ENCODE measurements around the gene IRF4. TPM values are rescaled to one million over a fixed set of nuclear protein-coding genes. Genes with fewer than 3 reads are reported as not detected.
"Not testable (repeated sequence)": the region's sequence is repeated elsewhere in the genome, so short reads cannot be mapped to it uniquely, and the experiment has no call there.

Gene IRF4
- total and polyA plus RNA-seq, 3 donors from 2014 or later = 1.8 to 7.4 (median 3.7) TPM

DNA sequence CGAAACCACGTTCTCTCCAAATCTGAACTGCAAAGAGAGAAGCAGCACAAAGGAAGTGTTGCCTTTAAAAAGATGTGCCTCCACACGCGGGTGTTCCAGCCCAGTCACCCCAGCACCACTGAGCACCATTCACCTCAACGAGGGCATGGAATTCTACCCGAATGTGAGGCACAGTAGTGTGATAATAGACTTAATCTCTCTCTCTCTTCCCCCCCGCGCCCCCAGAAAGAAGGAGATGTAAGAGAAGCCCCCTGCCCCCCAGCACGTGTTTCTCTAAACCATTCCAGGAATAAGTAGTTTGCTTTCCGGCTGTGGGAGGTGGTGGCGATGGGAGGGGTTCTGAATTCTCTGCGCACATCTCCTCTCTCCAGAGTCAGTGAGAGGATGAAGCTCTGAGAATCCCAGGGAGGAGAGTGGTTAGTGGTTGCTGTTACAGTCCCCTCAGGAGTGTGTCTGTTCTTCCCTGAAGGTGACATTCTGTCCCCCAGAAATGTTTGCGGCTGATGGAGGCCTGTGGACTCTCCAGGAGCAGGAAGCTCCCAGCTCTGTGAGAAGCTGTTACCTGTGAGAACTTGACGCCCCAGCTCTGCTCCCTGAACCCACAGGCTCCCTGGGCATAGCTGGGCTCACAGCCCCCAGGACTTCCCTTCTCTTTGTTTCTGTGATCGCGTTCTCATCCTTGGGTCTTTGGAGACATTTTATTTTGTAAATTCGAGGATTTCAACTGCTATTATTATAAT is 23.5 kb upstream of the IRF4 start:
- Histone ChIP-seq H3K4me1 (no peaks in the 10 kb centered on the region), H3K27ac (no peak overlapping the region), H3K4me3 (no peak overlapping the region), H3K27me3 (no peaks in the 10 kb centered on the region), H3K36me3 (ENCODE audit: low read depth, missing control alignments) (no peaks in the 10 kb centered on the region), H3K9me3 (no peaks in the 10 kb centered on the region)
- 68 to 70% methylated on average over 17 of the region's 17 CpGs for WGBS, 2 donors
- intact Hi-C loops (cut with DNase I; ENCODE audit: low total_unique reads) = no loop called here
- no peak for TF ChIP-seq POLR2A (IDR thresholded peaks at IDR 0.05)
- TF ChIP-seq, protein P1, sequence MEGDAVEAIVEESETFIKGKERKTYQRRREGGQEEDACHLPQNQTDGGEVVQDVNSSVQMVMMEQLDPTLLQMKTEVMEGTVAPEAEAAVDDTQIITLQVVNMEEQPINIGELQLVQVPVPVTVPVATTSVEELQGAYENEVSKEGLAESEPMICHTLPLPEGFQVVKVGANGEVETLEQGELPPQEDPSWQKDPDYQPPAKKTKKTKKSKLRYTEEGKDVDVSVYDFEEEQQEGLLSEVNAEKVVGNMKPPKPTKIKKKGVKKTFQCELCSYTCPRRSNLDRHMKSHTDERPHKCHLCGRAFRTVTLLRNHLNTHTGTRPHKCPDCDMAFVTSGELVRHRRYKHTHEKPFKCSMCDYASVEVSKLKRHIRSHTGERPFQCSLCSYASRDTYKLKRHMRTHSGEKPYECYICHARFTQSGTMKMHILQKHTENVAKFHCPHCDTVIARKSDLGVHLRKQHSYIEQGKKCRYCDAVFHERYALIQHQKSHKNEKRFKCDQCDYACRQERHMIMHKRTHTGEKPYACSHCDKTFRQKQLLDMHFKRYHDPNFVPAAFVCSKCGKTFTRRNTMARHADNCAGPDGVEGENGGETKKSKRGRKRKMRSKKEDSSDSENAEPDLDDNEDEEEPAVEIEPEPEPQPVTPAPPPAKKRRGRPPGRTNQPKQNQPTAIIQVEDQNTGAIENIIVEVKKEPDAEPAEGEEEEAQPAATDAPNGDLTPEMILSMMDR (IDR thresholded peaks at IDR 0.05) = no peak
- DNase-seq = no peak

GRCh38 chr6:369559-370431 is 21.8 kb upstream of the IRF4 start:
- H3K27ac ChIP-seq = no peak overlapping the region
- TF ChIP-seq, protein P1 (IDR thresholded peaks at IDR 0.05) = no peak
- TF ChIP-seq POLR2A (IDR thresholded peaks at IDR 0.05) = no peak
- DNase-seq = no peak
- no peaks in the 10 kb centered on the region for H3K27me3 ChIP-seq
- intact Hi-C loops (cut with DNase I; ENCODE audit: low total_unique reads) = no loop called here
- no peaks in the 10 kb centered on the region for H3K9me3 ChIP-seq
- no peaks in the 10 kb centered on the region for H3K36me3 ChIP-seq (ENCODE audit: low read depth, missing control alignments)
- H3K4me1 ChIP-seq = no peaks in the 10 kb centered on the region
- 85 to 88% methylated on average over 13 of the region's 13 CpGs for WGBS, 2 donors
- H3K4me3 ChIP-seq = no peak overlapping the region

DNA sequence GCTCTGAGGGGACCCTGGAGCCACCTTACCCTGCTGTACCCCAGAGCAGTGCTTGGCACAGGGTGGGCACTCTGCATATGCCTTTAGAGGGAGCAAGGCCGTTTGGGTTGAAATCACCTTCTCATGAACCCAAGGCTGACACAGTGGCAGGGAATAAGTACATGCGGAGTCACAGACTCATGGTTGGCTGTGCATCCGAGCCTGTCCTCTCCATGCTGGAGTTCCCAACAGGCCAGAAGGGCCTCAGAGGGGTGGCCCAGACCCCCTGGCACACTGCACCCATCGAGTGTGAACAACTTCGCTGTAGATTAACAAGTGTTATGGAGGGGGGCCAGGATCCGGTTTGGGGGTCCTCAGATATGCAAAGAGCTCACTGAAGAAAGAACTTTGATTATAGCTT is 21.0 kb upstream of the IRF4 start:
- H3K4me1 ChIP-seq = no peaks in the 10 kb centered on the region
- no peaks in the 10 kb centered on the region for H3K9me3 ChIP-seq
- H3K36me3 ChIP-seq (ENCODE audit: low read depth, missing control alignments) = no peaks in the 10 kb centered on the region
- H3K27me3 ChIP-seq = no peaks in the 10 kb centered on the region
- H3K4me3 ChIP-seq = no peak overlapping the region
- no peak for DNase-seq
- 66 to 74% methylated on average over 6 of the region's 6 CpGs for WGBS, 2 donors
- no peak for TF ChIP-seq POLR2A (IDR thresholded peaks at IDR 0.05)
- TF ChIP-seq, protein P1 (IDR thresholded peaks at IDR 0.05) = no peak
- no peak overlapping the region for H3K27ac ChIP-seq
- intact Hi-C loops (cut with DNase I; ENCODE audit: low total_unique reads) = no loop called here

GRCh38 chr6:371851-372250 is 19.7 kb upstream of the IRF4 start:
- H3K36me3 ChIP-seq (ENCODE audit: low read depth, missing control alignments); H3K4me3 ChIP-seq; DNase-seq; H3K27ac ChIP-seq; H3K9me3 ChIP-seq; H3K27me3 ChIP-seq; intact Hi-C loops (cut with DNase I; ENCODE audit: low total_unique reads); H3K4me1 ChIP-seq: not testable (repeated sequence)
- 79 to 85% methylated on average over 2 of the region's 2 CpGs for WGBS, 2 donors

- Histone ChIP-seq H3K27me3 (no peaks in the 10 kb centered on the region), H3K27ac (no peak overlapping the region), H3K36me3 (ENCODE audit: low read depth, missing control alignments) (no peaks in the 10 kb centered on the region), H3K4me1 (no peaks in the 10 kb centered on the region), H3K9me3 (no peaks in the 10 kb centered on the region), H3K4me3 (no peak overlapping the region)
- 62 to 67% methylated on average over 16 of the region's 16 CpGs for WGBS, 2 donors
- DNase-seq = no peak
- TF ChIP-seq POLR2A (IDR thresholded peaks at IDR 0.05) = no peak
- TF ChIP-seq, protein P1 (IDR thresholded peaks at IDR 0.05) = no peak
- intact Hi-C loops (cut with DNase I; ENCODE audit: low total_unique reads) = no loop called here
Observed at GRCh38 chr6:372336-372911, 19.1 kb upstream of the IRF4 start.

Data from testis (tissue), 3 donors.